Fibroblast of pulmonary artery (primary cell): ENCODE data around the gene LRP1B.

ENCODE experiments used
- DNase-seq: peaks from one replicate; pipeline ENCODE4 v3.0.0-alpha.2; 2010; ENCODE audit warnings: low read depth
- H3K4me3 ChIP-seq: replicated peaks from 2 replicates; pipeline ENCODE4 v1.5.1; 2011; ENCODE audit warnings: low read depth, mild to moderate bottlenecking, control low read depth, low read length, moderate library complexity
- CTCF ChIP-seq: IDR thresholded peaks from 2 replicates; pipeline ENCODE4 v1.5.1; 2011; ENCODE audit warnings: mild to moderate bottlenecking, control low read depth, low read length, inconsistent platforms; ENCODE audit errors: missing control alignments

Gene LRP1B

GRCh38 chr2:140843186-140843585, 1287.6 kb downstream of the LRP1B start:
- no peak for TF ChIP-seq CTCF
- H3K4me3 ChIP-seq = no peak overlapping the region
- DNase-seq = no peak

- H3K4me3 ChIP-seq = no peak overlapping the region
- no peak for TF ChIP-seq CTCF
- DNase-seq = no peak
These were observed 1288.7 kb downstream of the LRP1B start for GRCh38 chr2:140842110-140842509.

- TF ChIP-seq CTCF = no peak
- no peak for DNase-seq
- H3K4me3 ChIP-seq = no peak overlapping the region
These were observed 1289.7 kb downstream of the LRP1B start for GRCh38 chr2:140841141-140841540.

- TF ChIP-seq CTCF = no peak
- DNase-seq = no peak
- H3K4me3 ChIP-seq = no peak overlapping the region
These were observed 1294.0 kb downstream of the LRP1B start for GRCh38 chr2:140836826-140837225.

- TF ChIP-seq CTCF = no peak
- H3K4me3 ChIP-seq = no peak overlapping the region
- peak; percentile 29 for DNase-seq
These were observed 1295.7 kb downstream of the LRP1B start for GRCh38 chr2:140835079-140835478.

GRCh38 chr2:140814141-140814540, 1316.7 kb downstream of the LRP1B start:
- no peak for TF ChIP-seq CTCF
- H3K4me3 ChIP-seq = no peak overlapping the region
- no peak for DNase-seq

GRCh38 chr2:140808820-140809219, 1322.0 kb downstream of the LRP1B start:
- peak; percentile 23 for TF ChIP-seq CTCF
- DNase-seq = peak; percentile 3
- H3K4me3 ChIP-seq = no peak overlapping the region
